Measurements from ENCODE around the gene GABRA5.

- TF ChIP-seq CTCF (IDR thresholded peaks at IDR 0.05) (no peak), EP300 (IDR thresholded peaks at IDR 0.05) (no peak), POLR2A (IDR thresholded peaks at IDR 0.05) (no peak)
Observed at GRCh38 chr15:26866298-26867199, at the start of gene GABRA5.

All from ovary (tissue), 3 donors.